ENCODE measurements around the gene VHLL.
"Not testable (repeated sequence)": the region's sequence is repeated elsewhere in the genome, so short reads cannot be mapped to it uniquely, and the experiment has no call there.

VHLL gene

GRCh38 chr1:156298852-156299357 is at the start of gene VHLL:
Gene VHLL, minus strand, starts transcription at chr1:156299307. Its CDS starts 118 bp downstream, at chr1:156299189.
- no peak for DNase-seq

- no peak for DNase-seq
Measured at GRCh38 chr1:156347331-156347730, 48.2 kb upstream of the VHLL start.

- DNase-seq, result no peak
Measured at GRCh38 chr1:156346636-156347035, 47.5 kb upstream of the VHLL start.

GRCh38 chr1:156346035-156346434 is 46.9 kb upstream of the VHLL start:
- not testable (repeated sequence) for DNase-seq

GRCh38 chr1:156344409-156344808 is 45.3 kb upstream of the VHLL start:
- no peak for DNase-seq

- no peak for DNase-seq
Measured at GRCh38 chr1:156342166-156342955, 43.3 kb upstream of the VHLL start.

GRCh38 chr1:156338180-156338976 is 39.3 kb upstream of the VHLL start, which contains the start of the genes CCT3 and TSACC:
Gene CCT3, minus strand, starts transcription at chr1:156338292. Its CDS starts 108 bp downstream, at chr1:156338184.
Gene TSACC, plus strand, starts transcription at chr1:156338526. Its CDS starts 1,232 bp downstream, at chr1:156339758.
- DNase-seq, result peak; percentile 100

- DNase-seq, result no peak
Measured at GRCh38 chr1:156337888-156338179, 38.7 kb upstream of the VHLL start.

GRCh38 chr1:156337052-156337887 is 38.2 kb upstream of the VHLL start:
- DNase-seq, result no peak

GRCh38 chr1:156336242-156336641 is 37.1 kb upstream of the VHLL start:
- DNase-seq, result peak in 1 of 2 experiments; percentile 50

- DNase-seq, result not testable (repeated sequence)
Measured at GRCh38 chr1:156323179-156323578, 24.1 kb upstream of the VHLL start.

- no peak for DNase-seq
Measured at GRCh38 chr1:156320560-156320959, 21.5 kb upstream of the VHLL start.

- peak; percentile 50 to 71 for DNase-seq
Measured at GRCh38 chr1:156319664-156320063, 20.6 kb upstream of the VHLL start.

- DNase-seq, result no peak
Measured at GRCh38 chr1:156316909-156317308, 17.8 kb upstream of the VHLL start.

- no peak for DNase-seq
Measured at GRCh38 chr1:156310962-156311361, 11.9 kb upstream of the VHLL start.

GRCh38 chr1:156308078-156308477 is 9.0 kb upstream of the VHLL start:
- DNase-seq, result no peak

GRCh38 chr1:156305215-156305614 is 6.1 kb upstream of the VHLL start:
- no peak for DNase-seq

- DNase-seq, result no peak
Measured at GRCh38 chr1:156303241-156303640, 4.1 kb upstream of the VHLL start.

GRCh38 chr1:156295391-156295947 is 3.6 kb downstream of the VHLL start, which contains the start of gene GLMP:
Gene GLMP, minus strand, starts transcription at chr1:156295679. Its CDS starts 34 bp downstream, at chr1:156295645.
- DNase-seq, result peak; percentile 60 to 82

GRCh38 chr1:156293895-156294294 is 5.2 kb downstream of the VHLL start:
- DNase-seq, result no peak

- DNase-seq, result no peak
Measured at GRCh38 chr1:156293098-156293434, 6.0 kb downstream of the VHLL start.

All from NCI-H526 (cell line).